ENCODE measurements around the gene POMT1.

GRCh38 chr9:131494296-131494870 lies 8.3 kb upstream of the POMT1 start:
- TF ChIP-seq CTCF (IDR thresholded peaks at IDR 0.05; ENCODE audit: insufficient read depth, low read length, poor library complexity, severe bottlenecking), result no peak
- TF ChIP-seq EZH2phosphoT487 (conservative IDR thresholded peaks at IDR 0.05; ENCODE audit: low read length), result no peak

Measured in SU-DHL-6 (cell line).